ENCODE results near the gene CEP192.

DNA sequence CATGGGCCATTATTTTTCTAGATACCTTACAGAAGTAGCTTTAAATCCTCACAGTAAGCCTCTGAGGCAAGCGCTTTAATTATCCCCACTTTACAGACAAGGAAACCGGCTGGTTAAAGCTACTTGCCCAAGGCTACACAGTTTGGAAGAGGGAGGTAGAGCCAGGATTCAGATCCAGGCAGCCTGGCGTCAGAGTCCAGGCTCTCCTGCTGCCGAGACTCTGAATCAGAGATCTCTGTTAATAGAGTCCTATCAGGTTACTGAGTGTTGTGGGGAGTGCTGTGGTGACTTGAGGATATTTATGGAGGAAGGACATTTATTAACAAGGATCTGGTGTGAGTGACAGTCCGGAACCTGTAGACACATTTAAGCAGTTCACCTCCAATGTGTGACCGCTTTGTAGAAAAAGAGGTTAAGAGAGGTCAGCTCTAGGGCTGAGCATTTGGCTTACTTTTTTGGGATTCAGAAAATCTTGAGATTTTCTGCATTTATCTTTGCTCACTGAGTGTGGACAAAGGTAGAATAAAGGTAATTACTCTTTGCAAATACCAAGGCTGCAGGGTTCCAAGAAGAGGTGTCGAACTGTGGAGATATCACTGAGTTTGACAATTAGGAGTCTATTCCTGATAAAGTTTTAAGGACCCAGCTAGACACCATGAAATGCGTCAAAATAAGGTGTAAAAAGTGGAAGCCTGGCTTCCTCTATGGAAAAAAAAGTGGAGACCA, 1.6 kb upstream of the CEP192 start:
- TF ChIP-seq, protein P1, sequence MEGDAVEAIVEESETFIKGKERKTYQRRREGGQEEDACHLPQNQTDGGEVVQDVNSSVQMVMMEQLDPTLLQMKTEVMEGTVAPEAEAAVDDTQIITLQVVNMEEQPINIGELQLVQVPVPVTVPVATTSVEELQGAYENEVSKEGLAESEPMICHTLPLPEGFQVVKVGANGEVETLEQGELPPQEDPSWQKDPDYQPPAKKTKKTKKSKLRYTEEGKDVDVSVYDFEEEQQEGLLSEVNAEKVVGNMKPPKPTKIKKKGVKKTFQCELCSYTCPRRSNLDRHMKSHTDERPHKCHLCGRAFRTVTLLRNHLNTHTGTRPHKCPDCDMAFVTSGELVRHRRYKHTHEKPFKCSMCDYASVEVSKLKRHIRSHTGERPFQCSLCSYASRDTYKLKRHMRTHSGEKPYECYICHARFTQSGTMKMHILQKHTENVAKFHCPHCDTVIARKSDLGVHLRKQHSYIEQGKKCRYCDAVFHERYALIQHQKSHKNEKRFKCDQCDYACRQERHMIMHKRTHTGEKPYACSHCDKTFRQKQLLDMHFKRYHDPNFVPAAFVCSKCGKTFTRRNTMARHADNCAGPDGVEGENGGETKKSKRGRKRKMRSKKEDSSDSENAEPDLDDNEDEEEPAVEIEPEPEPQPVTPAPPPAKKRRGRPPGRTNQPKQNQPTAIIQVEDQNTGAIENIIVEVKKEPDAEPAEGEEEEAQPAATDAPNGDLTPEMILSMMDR (IDR thresholded peaks at IDR 0.05; ENCODE audit: low read length), result no peak
- TF ChIP-seq EZH2 (IDR thresholded peaks at IDR 0.05; ENCODE audit: borderline replicate concordance, low read length), result no peak
